Panc1 (cell line): ENCODE measurements around the gene SND1.

Experiments
- POLR2AphosphoS5 ChIP-seq: IDR thresholded peaks from 2 replicates; pipeline ENCODE4 v1.6.1; 2012; ENCODE audit warnings: mild to moderate bottlenecking, low read depth, low read length, moderate library complexity
- REST ChIP-seq, 2 experiments: IDR thresholded peaks; 2 replicates each; pipeline ENCODE4 v1.6.1; 2011 to 2012; ENCODE audit warnings: low read depth in 2 of 2, control low read depth in 1 of 2, low read length in 1 of 2, mild to moderate bottlenecking in 1 of 2, moderate library complexity in 1 of 2; ENCODE audit not compliant: insufficient read depth in 1 of 2
- TF ChIP-seq, protein P1 (sequence below): fragments of 450-650 bp; IDR thresholded peaks from 2 replicates; pipeline ENCODE4 v1.5.1; 2017; ENCODE audit warnings: mild to moderate bottlenecking

GRCh38 chr7:127940381-127941160, 288.6 kb downstream of the SND1 start:
- TF ChIP-seq, protein P1, sequence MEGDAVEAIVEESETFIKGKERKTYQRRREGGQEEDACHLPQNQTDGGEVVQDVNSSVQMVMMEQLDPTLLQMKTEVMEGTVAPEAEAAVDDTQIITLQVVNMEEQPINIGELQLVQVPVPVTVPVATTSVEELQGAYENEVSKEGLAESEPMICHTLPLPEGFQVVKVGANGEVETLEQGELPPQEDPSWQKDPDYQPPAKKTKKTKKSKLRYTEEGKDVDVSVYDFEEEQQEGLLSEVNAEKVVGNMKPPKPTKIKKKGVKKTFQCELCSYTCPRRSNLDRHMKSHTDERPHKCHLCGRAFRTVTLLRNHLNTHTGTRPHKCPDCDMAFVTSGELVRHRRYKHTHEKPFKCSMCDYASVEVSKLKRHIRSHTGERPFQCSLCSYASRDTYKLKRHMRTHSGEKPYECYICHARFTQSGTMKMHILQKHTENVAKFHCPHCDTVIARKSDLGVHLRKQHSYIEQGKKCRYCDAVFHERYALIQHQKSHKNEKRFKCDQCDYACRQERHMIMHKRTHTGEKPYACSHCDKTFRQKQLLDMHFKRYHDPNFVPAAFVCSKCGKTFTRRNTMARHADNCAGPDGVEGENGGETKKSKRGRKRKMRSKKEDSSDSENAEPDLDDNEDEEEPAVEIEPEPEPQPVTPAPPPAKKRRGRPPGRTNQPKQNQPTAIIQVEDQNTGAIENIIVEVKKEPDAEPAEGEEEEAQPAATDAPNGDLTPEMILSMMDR = no peak
- TF ChIP-seq POLR2AphosphoS5 (no peak), REST (IDR thresholded peaks at IDR 0.05; ENCODE audit: insufficient read depth in 1 of 2, low read depth in 2 of 2, low read length in 1 of 2) (no peak)
